C1 segment of cervical spinal cord (tissue), 14 donors: ENCODE measurements around the gene HSPH1.
A peak's percentile ranks its signal among the peaks of the same experiment; 100 is the strongest.
"Not testable (repeated sequence)": the region's sequence is repeated elsewhere in the genome, so short reads cannot be mapped to it uniquely, and the experiment has no call there.

ENCODE experiments used
- DNase-seq, 14 donors: peaks; one replicate each; lab custom pipeline; 2025; lab: John Stamatoyannopoulos, UW

Gene HSPH1

DNA sequence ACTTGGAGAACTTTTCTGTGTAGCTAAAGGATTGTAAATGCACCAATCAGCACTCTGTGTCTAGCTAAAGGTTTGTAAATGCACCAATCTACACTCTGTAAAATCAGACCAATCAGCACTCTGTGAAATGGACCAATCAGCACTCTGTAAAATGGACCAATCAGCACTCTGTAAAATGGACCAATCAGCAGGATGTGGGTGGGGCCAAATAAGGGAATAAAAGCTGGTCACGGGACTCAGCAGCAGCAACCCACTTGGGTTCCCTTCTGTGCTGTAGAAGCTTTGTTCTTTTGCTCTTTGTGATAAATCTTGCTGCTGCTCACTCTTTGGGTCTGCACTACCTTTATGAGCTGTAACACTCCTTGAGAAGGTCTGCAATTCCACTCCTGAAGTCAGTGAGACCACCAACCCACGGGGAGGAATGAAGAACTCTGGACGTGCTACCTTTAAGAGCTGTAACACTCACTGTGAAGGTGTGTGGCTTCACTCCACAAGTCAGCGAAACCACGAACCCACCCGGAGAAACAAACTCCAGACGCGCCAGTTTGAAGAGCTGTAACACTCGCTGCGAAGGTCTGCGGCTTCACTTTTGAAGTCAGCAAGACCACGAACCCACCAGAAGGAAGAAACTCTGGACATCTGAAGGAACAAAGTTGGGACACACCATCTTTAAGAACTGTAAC is 16.2 kb upstream of the HSPH1 start:
- DNase-seq: not testable (repeated sequence)

DNA sequence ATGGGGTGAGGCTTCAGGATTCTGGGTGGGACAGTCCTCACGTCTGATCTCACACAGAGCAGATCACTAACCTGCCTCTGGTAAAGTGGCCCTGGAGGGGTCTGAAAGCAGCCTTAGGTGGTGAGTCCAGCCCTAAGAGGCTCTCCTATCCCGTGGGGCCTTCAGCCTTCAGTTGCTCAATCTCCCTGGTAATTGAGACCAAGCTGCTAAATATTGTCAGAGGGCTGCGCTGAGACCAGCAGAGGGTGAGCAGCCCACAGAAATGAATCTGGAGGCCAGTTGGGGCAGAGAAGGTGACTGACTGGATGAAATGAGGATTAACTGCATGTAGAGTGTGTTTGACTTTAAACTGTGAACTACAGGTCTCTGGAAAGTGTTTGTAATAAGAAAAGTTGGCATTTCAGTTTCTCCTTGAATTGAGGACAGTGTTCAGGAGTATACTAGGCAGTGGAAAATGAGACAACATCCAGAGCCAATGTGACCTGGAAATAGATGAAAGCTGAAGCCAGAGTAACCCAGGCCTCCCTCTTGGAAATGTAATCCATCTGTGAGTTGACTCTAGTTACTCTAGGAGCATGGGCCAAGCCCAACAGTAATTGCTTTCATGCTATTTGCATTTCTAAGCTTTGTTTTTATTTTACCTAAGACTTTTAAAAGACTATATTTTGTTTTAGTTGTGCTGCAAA is 14.3 kb upstream of the HSPH1 start:
- DNase-seq: no peak

DNA sequence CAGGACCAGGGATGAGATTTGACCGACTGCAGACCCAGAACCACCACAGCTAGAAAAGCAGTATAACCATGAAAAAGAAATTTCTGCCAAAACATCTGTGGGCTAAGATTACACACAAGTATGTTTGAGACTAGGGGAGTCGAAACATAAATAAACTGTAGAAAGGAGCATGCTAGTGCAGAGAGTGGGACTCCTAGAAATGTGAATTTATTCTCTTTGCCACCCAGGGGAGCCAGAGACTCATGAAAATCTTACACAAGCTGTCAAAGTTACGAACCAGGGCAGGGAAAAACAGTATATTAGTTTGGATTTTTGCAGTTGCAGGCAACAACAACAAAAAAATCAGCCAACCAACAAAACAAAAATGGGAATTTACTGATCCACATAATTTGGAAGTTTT is 12.3 kb upstream of the HSPH1 start:
- no peak for DNase-seq

DNA sequence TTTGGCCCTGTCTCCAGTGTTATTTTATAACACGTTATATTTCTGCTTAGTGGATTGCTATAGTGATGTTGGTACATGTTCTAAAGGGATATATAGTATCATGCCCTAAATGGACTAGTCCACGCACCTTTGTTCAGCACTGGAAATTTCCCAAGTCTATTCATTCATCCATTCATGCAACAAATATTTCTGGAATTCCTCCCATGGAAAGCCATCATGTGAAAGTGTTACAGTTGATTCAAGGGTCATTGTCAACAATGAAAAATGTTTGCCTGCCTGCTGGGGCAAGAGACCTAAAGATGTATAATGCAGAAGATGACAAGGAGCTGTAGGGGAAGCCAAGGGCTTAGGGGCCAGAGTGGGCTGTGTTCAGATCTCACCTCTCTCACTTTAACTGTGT is 10.8 kb upstream of the HSPH1 start:
- no peak for DNase-seq

- DNase-seq: no peak
Observed at GRCh38 chr13:31172001-31172400, 10.3 kb upstream of the HSPH1 start.

- no peak for DNase-seq
Observed at GRCh38 chr13:31168736-31169135, 7.0 kb upstream of the HSPH1 start.

GRCh38 chr13:31168166-31168565 is 6.5 kb upstream of the HSPH1 start:
- no peak for DNase-seq

GRCh38 chr13:31167490-31167889 is 5.8 kb upstream of the HSPH1 start:
- DNase-seq: no peak

DNA sequence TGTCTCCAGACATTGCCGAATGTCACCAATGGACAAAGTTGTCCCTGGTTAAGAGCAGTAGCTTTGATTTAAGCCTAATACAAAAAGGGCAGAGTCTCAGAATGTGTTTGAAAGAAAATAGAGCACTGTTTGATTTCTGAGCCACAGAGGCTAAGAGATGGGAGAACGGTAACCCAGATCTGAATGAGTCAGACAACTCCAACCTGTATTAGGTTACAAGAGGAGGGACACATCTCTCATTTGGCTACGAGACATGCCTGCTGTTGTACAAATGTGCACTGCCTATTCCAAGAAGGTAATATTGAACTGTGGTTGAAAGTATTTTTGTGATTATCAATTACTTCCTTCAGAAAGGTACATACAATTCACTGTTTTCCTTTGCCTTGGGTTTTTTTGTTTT is 4.9 kb upstream of the HSPH1 start:
- no peak for DNase-seq

DNA sequence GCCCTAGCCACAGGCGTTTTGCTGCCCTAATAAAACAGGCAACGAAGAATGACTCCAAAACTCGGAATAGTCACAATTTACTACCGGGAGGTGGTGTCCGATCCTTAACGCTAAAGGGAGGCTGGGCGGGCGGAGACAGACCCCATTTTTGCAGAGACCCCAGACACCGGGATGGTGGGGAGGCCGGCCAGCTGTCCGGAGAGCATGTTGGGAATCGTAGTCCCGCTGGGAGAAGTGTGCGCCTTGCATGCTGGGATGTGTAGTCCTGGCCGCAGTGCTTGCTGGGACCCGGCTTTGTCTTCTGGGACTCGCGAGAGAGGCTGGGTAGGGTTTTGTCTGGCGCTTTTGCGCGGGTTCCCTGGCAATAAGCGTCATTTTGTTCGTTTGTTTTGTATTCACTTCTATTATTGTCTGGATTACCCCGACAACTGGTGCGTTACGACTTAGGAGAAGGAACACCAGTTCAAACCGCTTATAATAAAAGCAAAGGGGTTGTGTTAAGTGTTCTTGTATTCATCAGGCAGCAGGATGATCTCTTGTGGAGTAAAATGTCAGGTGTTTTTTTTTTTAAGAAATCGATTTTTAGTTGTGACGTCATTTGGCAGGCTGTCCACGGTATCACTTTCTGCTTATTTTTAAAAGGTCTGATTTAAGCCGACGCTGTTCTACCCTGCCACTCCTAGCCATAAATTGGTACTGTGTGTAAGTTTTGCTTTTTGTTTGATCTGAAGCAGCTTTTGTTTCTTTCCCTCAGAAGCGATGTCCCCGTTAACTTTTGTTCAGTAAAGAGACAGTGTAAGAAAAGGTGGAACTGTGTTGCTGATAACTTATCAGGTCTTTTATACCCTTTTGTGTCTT is 676 bp upstream of the HSPH1 start:
- DNase-seq: peak; percentile 97 to 100 (median 100)

- peak in 11 of 14 donors; percentile 39 to 79 (median 59) for DNase-seq
Observed at GRCh38 chr13:31160857-31161556, 697 bp downstream of the HSPH1 start.

DNA sequence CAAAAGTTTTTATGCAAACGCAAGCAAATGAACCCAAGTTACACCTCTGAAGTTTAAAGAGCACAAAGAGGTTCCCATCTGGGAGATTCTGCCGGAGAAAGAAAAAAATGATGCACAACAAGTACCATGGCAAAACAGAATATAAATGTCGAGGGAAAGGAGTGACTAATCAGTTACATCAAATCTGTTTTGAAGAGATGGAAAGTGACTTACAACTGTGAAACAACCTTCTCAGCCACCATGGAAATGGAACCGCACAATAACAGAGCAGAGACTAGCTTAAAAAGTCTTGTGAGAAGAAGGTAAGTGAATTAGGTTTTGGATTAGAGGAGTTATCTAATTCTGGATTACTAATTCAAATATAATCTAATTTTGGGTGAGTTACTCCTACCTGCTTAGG is 2.4 kb downstream of the HSPH1 start:
- no peak for DNase-seq

DNA sequence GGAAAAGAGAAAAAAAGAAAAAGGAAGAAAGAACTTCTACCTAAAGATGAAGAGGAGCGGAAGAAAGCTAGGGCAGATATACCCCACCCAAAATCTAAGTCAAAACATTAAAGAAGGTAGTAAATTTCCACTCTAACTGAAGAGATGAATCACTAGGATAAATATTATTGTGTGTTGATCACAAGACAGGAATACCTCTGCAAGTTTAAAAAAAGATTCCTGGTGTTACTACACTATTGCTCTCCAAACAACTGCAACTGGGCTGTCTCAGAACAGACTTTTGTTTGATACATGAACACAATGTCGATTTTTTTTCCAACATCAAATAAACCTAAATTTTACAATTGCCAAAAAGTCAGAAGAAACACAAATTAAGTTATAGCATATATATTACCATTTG is 6.8 kb downstream of the HSPH1 start:
- DNase-seq: no peak

DNA sequence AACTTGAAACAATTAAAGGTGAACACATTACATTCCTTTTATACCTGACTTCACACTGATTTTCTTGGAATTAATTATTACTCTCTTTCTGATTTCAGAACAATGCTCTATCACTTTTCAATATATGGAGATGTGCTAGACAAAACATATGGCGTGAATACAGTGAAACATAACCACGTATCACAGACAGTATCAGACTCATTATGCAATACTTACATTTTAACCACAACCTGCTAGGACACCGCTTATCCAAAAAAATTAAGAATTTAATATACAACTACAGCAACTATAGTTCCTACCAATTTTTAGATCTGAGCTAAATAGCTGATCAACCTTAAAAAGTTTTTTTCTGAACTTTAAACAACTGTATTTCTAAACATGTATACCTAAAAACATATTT is 9.9 kb downstream of the HSPH1 start:
- no peak for DNase-seq

GRCh38 chr13:31150315-31150985 is 11.3 kb downstream of the HSPH1 start:
- DNase-seq: no peak

DNA sequence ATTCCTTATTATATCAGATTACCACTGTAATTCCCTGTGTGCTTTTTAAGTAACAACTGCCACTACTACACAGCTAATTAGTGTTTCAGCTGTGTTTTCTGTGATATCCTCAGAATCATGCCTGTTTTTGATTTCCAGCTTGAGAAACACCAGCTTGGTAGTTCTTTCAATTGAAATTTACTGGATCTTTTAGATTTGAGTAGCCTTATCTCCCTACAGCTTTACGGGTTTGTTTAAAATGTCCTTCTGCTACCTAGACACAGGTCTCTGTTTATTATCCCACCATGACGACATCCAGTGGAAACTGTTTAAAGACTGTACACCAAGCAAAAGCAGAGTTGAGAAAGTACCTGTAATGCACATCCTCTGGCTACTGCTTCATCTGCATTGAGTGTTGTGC is 12.1 kb downstream of the HSPH1 start:
- DNase-seq: no peak

GRCh38 chr13:31145417-31145816 is 16.3 kb downstream of the HSPH1 start:
- no peak for DNase-seq

- DNase-seq: no peak
Observed at GRCh38 chr13:31138515-31138914, 23.2 kb downstream of the HSPH1 start.

DNA sequence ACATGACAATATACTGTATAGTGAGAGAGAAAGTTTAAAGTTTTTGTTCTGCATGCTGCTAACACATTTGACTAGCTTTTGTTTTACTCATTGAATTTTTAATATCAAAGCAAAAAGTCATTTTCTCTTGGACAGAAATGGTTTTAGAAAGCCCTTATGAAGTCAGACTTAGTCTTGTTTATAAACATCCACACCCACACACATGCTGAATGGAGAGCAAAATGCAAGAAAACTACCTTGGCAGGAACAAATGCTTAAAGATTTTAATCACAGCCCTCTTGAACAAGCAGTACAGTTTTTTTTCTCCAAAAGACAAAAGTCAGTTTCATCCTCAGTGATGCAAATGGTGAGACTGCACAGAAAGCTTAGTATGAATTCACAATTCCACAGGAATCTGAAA is 25.0 kb downstream of the HSPH1 start:
- DNase-seq: no peak

- no peak for DNase-seq
Observed at GRCh38 chr13:31134039-31134711, 27.5 kb downstream of the HSPH1 start.

DNA sequence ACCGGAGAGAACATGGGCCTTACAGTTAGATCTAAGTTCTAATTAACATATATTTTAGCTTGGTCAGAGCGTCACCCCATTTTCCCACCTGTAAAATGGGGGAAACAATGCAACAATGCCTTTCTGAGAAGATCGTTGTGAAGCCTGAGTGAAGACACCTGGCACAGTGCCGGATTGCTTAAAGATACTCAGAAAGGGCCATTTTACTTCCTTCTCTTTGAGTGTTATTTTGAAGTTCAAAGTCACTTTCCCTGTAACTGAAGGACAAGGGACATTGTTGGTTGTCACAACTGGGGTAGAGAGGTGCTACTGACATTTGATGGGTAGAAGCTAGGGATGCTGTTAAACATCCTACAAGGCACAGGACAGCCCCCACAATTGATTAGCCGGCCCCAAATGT is 28.1 kb downstream of the HSPH1 start:
- no peak for DNase-seq
